Posterior cingulate gyrus (tissue), 11 donors: ENCODE data around the gene PANX1.
"Not testable (repeated sequence)": the region's sequence is repeated elsewhere in the genome, so short reads cannot be mapped to it uniquely, and the experiment has no call there.

Experiments used
- DNase-seq, 10 donors: peaks; one replicate each; pipeline versions ENCODE4 v3.0.0 to v3.0.0-alpha.2; 2020 to 2021; ENCODE audit warnings: mixed read lengths in 3 of 10
- intact Hi-C: fragments of 100-400 bp; cut with DNase I; formaldehyde crosslinking; loops from one replicate; pipeline ENCODE4 v1.15.1; 2023

PANX1 gene

DNA sequence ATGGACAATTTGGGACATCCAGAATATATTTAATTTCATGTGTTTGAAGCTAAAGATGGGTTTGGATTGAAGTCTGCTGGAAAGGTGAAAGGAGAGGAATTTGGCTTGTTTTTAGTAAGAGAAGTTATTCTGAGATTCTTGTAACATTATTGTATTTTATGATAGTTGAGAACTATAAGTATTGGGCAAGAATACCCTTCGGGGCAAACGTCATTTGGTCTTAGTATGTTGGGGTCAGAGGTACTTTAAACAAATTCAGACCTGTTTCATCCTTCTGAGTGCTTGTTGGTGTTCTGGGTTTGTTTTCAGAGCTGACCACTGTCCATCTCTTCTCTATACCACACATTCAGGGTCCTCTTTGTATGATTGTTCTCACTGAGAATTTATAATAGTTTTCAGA is 19.5 kb downstream of the PANX1 start:
- no peak for DNase-seq
- intact Hi-C loops = no loop called here

DNA sequence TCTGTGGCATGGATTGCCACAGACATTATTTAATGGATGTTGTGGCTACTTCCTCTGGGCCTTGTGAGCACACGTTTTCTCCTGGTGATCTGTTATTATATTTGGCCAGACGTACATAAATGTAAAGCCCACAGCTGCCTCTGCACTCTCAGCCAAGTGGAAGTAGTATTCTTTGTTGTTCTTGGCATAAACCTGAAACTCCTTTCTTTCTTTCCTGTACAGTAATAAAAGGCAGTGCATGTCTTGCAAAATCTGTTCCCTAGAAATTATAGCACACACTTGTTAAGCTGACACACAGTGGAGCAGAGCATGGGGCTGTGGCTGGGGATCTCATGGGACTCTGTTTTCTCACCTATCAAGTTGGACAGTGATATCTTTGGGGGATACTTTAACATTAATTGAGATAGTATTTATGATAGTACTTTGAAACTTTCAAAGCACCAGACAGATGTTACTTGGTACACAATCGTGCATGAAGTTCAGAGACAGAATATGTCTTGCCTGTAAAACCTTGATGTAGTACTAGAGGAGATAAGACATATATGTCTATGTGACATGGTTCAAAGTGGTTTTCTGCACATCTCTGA is 20.9 kb downstream of the PANX1 start:
- no peak for DNase-seq
- intact Hi-C loops = no loop called here

DNA sequence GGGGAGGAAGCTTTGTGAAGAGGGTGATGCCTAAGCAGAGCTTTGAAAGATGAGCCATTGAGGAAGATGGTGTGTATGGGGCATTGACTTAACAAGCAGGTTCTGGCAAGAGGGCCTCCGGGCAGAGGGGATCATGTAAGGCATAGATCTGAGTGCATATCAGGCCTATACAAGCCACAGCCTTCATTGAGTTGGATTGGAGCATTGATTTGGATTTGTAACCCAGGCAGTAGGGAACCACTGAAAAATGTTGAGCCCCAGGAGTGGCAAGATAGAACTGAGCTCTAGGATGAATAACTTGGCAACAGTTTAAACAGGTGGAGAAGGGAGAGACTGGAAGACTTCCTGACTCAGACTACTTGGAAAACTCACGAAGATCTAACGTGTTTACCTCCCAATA is 21.4 kb downstream of the PANX1 start:
- intact Hi-C loops = no loop called here
- DNase-seq = no peak

DNA sequence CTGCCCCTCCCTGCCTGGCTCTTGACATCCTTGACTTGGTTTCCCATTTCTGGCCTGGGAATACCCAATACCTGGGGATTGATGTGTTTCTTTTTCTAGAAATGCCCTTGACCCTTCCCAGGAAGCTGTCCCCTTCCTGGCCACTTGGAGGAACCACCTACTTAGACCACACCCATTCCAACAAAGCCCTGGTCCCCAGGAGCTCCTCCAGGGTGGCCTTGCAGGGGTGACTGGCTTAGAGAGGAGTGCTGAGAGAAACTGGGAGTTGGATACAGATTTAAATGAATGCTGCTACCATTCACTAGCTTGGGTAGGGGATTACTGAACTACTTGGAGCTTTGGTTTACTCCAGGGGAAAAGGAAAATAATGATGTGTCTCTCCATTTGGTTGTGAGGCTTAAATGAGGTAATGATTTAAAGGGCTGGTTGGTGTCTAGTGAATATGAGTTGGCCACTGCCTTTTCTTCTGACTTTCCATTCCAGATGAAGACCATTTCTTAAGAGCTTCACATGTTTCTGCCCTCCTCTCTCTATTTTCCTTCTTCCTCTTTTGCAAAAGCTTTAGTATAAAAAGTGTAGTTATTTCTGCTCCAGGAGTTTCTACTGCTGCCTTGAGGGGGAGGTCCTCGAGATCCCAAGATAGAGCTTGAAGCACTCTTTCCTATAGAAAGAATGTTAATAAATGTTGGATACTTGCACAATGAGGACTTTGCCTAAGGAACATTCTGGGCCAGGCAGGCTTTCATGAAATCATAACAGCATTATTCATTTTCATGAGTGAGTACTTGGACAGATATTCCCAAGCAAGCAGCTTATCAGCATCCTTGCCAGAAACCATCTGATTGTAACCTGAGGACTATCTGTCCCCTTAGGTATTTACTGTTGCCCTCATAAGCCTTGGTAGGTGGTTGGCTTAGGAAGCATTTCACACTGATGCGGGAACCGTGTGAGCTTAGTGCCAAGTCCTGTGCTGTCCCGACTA is 22.4 kb downstream of the PANX1 start:
- intact Hi-C loops = no loop called here
- no peak for DNase-seq

DNA sequence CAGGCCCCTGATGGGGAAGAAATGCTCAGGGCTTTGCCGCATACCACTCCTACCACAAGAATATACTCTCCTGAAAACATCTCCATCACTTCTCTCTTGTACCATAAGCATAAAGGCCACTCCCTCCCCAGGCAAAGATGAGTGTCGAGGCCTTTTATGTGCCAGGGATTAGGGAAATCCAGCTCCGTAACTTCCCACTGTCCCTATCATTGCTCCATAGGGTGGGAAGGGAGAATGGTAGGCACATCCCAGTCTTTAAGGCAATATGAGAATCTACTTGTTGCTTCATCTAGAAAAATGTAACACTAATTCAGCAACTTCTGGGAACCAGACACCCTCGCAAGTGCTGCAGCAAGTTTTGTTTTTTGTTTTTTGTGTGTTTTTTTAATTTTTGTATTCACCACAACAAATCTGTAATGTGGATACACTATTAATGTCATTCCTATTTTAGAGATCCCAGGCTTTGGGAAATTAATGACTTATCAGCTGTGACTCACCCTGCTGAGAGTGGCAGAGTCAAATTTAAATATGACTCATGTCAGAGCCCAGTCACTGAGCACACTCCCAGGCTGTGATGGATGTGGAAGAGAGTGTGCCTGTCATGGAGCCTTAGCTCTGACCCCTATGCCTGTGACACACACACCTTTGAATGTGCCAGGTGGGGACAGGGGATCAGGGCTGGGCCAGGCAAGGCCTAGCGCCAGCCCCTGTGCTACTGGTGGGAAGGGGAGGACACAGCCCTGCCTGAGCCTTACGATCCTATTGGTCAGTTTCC is 23.4 kb downstream of the PANX1 start:
- no peak for DNase-seq
- intact Hi-C loops = no loop called here

DNA sequence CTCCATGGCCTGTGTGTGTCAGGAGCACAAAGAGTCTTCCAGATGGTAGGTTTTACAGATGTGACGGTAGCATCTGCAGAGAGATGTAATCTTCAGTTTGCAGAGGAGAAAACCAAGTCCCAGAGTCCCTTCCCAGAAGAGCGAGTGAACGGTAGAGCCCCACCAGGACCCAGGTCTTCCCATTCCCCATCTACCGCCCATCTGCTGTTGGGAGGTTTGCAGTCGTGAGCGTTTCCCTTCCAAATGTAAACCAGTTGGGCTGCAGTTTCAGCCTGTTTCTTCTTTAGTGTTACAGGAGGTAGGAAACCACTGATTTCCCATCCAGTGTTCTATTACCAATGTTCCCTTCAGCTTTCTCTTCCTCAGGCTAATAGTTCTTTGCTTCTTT is 24.0 kb downstream of the PANX1 start:
- intact Hi-C loops = no loop called here
- DNase-seq = no peak

DNA sequence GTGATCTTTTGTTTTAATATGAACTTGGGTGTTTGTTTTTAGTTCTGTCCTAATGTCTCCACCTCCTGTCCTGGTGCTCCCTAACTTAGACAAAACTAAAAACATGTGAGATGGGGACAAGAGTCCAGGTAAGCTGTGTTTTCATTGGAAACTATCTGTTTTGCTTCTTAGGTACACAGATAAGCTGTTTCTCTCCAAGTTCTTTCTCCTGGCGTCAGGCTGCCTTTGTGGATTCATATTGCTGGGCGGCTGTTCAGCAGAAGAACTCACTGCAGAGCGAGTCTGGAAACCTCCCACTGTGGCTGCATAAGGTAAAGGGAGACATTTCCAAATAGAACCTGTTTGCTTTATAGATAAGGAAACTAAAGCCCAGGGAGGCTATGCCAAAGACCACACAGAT is 24.7 kb downstream of the PANX1 start:
- intact Hi-C loops = no loop called here
- no peak for DNase-seq

DNA sequence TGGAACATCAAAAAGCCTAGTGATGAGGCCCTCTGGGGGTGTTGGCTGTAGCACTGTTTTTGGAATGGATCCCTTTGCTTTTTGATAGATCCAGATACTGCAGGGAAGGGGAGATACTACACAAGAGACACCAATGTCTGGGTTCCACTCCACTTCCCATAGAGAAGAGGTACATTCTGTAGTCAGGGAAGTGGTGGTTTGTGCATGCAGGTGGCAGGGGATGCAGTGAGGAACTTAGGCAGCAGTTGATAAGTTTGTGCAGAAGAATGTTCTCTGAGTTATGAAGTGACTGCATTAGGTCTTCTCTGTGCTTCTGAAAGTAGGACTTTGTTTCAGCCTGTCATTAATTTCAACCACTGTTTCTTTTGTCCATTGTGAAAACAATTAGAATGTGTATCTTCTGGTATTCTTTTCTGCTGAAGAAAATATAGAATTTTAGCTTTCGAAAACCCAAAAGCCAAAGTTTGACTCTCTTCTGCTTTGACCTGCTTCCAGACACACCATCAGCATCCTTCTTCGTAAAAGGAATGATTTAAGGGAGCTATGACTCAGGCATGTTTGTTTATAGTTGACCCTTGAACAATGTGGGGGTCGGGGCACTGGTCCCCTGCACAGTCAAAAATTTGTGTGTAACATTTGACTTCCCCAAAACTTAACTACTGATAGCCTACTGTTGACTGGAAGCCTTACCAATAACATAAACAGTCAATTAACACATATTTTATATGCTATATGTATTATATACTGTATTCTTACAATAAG is 25.6 kb downstream of the PANX1 start:
- no peak for DNase-seq
- intact Hi-C loops = no loop called here

DNA sequence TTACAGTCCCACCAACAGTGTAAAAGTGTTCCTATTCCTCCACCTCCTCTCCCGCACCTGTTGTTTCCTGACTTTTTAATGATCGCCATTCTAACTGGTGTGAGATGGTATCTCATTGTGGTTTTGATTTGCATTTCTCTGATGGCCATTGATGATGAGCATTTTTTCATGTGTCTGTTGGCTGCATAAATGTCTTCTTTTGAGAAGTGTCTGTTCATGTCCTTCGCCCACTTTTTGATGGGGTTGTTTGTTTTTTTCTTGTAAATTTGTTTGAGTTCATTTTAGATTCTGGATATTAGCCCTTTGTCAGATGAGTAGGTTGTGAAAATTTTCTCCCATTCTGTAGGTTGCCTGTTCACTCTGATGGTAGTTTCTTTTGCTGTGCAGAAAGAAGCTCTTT is 28.7 kb downstream of the PANX1 start:
- intact Hi-C loops = not testable (repeated sequence)

DNA sequence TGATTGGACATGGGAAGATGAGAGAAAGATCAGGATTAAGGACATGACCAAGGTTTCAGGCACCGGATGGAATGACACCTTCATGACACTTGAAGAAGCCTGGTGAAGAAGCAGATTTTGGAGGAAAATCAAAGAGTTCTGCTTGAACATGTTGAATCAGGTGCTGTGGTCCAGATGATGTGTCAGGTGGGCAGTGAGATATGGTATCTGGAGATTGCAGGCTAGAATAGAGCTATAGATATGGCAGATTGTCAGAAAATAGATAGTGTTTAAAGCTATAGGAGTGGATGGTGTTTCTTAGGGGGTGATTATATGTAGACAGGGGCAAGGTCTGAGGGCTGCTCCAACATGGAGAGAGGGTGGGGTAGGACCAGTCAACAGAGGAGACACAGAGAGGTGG is 40.2 kb downstream of the PANX1 start:
- no peak for DNase-seq
- intact Hi-C loops = no loop called here

More for the DNA sequence above, 28.7 kb downstream of the PANX1 start:
- not testable (repeated sequence) for DNase-seq

DNA sequence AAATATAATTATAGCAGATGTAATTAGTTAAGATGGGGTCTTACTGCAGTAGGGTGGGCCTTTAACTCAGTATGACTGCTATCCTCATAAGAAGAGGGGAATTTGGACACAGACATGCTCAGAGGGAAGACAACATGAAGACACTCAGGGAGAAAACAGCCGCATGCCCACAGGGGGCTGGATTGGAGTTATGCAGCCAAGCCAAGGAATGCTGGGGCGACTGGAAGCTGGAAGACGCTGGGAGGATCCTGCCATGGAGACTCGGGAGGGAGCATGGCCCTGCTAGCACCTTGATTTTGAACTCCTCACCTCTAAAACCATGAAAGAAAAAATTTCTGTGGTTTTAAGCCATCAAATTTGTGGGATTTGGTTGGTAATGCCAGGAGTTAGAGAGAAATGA is 40.9 kb downstream of the PANX1 start:
- DNase-seq = no peak

DNA sequence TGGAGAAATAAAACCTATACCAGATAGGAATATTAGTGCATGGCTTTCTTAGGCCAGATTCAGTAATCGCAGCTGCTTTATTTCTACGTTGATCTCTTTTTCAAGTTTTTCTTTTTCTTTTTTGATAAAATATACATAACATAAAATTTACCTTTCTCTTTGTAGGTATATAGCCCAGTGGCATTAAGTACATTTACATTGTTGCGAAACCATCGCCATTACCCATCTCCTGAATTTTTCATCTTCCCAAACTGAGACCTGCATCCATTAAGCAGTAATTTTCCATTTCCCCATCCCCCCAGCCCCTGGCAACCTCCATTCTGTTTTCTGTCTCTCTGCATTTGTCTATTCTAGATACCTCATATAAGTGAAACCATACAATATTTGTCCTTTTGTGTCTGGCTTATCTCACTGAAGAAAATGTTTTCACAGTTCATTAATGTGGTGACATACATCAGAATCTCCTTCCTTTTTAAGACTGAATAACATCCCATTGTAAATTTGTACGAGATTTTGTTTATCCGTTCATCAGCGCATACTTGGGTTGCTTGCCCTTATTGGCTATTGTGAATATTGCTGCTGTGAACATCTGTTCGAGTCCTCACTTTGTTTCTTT is 41.4 kb downstream of the PANX1 start:
- no peak for DNase-seq
- intact Hi-C loops = loop anchor here (5.0 kb wide), 2 partner anchors 247 to 317 kb away; no protein-coding TSS in a partner anchor

More for the DNA sequence above, 40.9 kb downstream of the PANX1 start:
- intact Hi-C loops = no loop called here

DNA sequence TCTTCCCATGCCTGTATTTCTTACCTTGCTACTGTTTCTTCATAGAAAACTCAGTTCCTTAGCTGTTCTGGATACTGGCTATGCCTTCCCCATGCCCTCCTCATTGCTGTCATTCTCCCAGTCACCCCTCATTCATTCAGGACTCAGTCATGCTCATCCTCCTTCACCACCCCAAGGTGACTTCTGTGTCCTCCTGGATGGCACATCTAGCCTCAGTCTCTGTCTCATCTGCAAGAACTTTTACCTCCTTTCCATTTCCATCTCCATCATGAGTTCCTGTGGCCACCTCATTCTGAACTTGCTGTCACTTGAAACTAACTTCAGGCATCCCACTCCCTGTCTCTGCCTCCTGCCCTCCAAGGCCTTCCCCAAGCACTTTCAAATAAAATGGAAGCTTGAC is 42.3 kb downstream of the PANX1 start:
- DNase-seq = no peak
- intact Hi-C loops = loop anchor here (5.0 kb wide), 2 partner anchors 246 to 316 kb away; no protein-coding TSS in a partner anchor

DNA sequence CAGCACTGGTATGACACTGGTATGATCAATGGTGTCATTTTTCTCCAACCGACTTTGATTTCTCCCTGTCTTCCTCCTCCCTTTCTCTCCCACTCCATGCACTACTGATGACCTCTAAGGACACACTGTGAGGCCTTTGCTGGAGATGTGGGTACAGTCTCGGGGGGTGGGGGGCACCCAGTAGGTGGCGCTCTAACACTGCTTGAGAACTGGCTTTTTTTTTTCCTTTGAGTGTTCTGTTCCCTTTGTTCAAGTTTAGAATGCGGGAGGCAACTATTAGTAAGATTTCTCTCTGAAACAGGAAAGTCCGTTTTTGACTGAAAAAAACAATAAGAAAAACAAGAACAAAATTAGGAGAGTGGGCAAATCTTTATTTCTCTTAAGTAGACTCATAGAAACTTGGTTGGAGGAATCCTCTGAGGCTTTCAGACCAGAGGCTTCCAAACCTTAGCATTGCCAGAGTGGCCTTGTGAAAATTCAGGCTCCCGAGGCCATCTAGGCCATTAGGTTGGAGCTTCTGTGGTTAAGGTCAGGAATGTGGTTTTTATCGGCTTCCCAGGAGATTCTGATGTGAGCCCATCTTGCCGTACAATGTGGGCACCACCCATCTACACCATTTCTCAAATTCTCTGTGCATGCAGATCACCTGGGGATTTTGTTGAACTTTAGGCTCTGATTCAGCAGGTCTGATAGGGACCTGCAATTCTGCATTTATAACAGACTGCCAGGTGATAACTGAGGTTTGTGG is 43.2 kb downstream of the PANX1 start:
- DNase-seq = peak in 6 of 10 donors; percentile 31 to 74 (median 33)
- intact Hi-C loops = loop anchor here (5.0 kb wide), 2 partner anchors 245 to 315 kb away; no protein-coding TSS in a partner anchor

DNA sequence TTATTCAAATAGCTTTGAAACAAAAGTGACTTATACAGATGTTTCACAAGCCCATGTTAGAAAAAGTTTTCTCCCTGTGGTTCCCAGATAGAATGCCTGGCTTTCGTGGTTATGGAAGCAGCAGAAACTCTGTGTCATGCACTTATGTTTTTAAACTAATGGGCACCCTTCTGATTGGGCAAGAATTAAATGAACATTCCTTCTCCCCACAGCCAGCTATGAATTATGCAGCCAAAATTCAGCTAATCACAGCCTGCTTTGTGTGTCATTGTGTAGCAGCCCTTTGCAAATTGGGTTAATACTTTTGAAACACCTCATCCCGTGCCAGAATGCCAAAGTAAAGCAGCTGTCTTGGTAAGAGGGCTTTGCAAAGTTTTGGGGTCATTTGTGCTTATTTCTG is 46.9 kb downstream of the PANX1 start:
- DNase-seq = no peak
- intact Hi-C loops = no loop called here

DNA sequence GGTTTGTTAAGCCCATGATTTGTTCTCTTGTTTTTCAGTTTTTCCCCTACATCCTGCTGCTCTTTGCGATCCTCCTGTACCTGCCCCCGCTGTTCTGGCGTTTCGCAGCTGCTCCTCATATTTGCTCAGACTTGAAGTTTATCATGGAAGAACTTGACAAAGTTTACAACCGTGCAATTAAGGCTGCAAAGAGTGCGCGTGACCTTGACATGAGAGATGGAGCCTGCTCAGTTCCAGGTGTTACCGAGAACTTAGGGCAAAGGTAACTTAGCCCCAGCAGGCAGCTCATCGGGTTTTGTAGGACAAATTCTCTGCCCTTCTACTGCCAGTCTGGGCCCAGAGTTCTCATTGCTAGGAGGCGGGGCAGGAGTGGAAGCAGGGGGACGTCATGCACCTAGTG is 49.7 kb downstream of the PANX1 start:
- DNase-seq = no peak
- intact Hi-C loops = no loop called here

DNA sequence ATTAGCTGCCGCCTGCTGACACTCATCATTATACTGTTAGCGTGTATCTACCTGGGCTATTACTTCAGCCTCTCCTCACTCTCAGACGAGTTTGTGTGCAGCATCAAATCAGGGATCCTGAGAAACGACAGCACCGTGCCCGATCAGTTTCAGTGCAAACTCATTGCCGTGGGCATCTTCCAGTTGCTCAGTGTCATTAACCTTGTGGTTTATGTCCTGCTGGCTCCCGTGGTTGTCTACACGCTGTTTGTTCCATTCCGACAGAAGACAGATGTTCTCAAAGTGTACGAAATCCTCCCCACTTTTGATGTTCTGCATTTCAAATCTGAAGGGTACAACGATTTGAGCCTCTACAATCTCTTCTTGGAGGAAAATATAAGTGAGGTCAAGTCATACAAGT is 51.1 kb downstream of the PANX1 start:
- no peak for DNase-seq
- intact Hi-C loops = no loop called here

DNA sequence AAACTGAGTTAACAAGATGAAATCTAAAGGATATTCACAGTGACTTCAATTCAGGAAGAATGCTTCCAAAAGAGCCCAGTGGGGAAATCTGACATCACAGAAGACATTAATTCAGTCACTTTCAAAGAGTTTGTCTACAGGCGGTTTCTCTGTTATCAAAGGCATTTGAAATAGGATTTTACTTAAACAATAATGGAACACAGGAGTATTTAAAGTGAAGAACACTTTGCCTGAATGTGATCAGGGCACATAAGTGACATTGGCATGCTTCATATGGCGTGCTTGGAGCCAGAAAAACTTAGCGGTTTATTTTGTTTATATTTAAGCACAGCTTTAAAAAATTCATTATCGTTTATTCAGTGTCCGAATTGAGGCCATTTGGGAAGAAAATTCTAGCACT is 52.9 kb downstream of the PANX1 start:
- intact Hi-C loops = no loop called here
- no peak for DNase-seq

DNA sequence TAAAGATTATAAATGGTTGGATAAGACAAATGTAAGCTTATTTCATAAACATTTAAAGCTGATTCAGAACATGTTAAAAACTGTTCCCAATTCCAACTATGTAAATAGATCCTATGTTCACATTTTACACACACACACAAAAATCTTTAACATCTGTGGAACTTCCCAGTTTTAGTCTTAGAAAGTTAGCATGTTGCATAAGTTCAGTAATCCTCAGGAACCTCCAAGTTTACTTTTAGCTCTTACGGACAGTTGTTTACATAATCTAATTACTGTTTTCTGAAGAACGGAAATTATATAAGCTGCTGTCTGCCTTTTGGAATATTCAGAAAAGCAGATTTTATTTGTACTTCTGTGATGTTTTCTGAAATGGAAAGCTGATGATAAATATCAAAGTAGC is 53.3 kb downstream of the PANX1 start:
- no peak for DNase-seq
- intact Hi-C loops = no loop called here
